ENCODE data around the gene YPEL3.

YPEL3 gene

DNA sequence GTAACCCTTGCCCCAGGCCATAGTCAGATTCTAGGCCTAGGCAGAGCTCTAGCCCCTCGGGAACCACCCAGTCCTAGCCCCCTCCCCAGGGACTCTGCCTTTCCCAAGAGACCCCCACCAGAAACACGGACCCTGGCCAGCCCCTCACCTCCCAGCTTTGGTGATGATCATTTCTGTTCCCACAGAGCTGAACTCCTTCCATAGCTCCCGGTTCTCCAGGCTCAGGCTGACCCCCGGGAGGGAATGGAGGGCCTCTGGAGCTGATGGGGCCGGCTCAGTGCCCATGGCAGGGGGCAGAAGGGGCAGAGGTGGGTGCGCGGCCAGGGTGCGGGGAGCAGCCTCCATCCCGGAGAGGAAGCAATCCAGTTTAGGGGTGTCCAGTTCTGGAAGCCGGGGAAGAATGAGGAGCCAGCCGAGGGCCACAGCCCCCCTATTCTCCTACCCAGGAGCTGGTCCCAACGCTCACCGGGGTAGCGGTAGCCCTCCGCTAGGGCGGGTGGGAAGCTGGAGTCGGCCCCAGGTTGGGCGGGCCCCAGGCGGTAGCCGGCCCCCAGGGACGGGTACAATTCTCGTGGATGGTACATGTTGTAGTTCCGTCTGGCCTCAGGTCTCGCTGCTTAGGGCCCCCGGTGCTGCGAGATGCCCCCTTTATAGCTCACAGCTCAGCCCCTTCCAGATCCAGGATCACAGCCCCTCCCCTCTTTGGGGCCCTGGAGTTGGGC lies 5.2 kb downstream of the YPEL3 start:
- no peak for DNase-seq (ENCODE audit: low spot score)

- no peak for DNase-seq (ENCODE audit: low spot score)
Measured at GRCh38 chr16:30088832-30089624, 7.0 kb downstream of the YPEL3 start.

GRCh38 chr16:30088237-30088831 lies 7.7 kb downstream of the YPEL3 start:
- DNase-seq (ENCODE audit: low spot score), result no peak

DNA sequence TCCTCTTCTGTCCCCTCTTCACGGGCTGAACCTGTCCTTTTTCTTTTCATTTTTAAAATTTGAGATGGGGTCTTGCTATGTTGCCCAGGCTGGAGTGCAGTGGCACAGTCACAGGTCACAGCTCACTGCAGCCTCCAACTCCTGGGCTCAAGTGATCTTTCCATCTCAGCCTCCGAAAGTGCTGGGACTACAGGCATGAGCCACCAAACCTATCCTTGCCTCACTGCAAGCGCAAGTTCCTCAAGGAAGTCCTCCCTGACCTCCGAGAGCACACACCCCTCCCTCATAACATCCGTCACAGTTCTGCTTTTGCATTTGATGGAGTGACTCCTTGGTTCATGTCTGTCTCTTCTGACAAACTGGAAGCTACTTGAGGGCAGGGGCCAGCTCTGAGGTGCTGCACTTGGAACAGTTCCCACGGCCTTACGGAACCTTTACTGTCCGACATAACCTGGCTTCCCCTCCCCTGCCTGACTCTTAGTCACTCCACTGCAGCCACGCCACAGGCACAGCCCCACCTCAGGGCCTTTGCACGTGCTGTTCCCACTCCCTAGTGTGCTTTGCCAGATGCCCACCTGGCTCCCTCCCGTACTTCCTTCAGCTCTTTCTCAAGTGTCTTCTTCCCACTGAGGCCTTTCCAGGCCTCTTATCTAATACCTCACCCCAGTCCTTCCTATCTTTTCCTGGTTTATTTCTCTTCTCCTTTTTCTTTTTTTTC lies 8.7 kb downstream of the YPEL3 start:
- no peak for DNase-seq (ENCODE audit: low spot score)

GRCh38 chr16:30086291-30087140 lies 9.5 kb downstream of the YPEL3 start:
- no peak for DNase-seq (ENCODE audit: low spot score)

GRCh38 chr16:30085820-30086219 lies 10.2 kb downstream of the YPEL3 start:
- DNase-seq (ENCODE audit: low spot score), result no peak

DNA sequence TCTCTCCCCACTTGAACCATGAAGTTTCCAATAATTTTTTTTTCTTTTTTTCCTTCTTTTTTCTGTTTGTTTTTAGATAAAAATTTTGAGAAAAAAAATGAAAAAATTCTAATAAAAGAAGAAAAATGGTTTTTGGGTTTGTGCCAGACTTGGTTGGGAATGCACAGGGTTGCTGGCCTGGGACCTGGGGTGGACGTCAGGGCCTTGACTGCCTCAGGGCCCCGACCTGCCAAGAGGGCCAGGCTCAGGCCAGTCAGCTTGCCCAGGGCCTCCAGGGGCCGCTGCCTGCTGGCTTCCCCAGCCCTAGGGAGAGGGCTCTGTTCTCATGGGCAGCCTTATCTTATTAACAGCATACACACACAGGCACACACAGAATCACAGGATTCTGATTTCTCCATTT lies 10.8 kb downstream of the YPEL3 start:
- no peak for DNase-seq (ENCODE audit: low spot score)

- DNase-seq (ENCODE audit: low spot score), result no peak
Measured at GRCh38 chr16:30084816-30085159, 11.2 kb downstream of the YPEL3 start.

- no peak for DNase-seq (ENCODE audit: low spot score)
Measured at GRCh38 chr16:30084096-30084815, 11.8 kb downstream of the YPEL3 start.

GRCh38 chr16:30083216-30084055 lies 12.6 kb downstream of the YPEL3 start:
- no peak for DNase-seq (ENCODE audit: low spot score)

- DNase-seq (ENCODE audit: low spot score), result no peak
Measured at GRCh38 chr16:30082545-30083090, 13.4 kb downstream of the YPEL3 start.

GRCh38 chr16:30079480-30079879 lies 16.5 kb downstream of the YPEL3 start:
- DNase-seq (ENCODE audit: low spot score), result no peak

- DNase-seq (ENCODE audit: low spot score), result no peak
Measured at GRCh38 chr16:30078744-30079143, 17.3 kb downstream of the YPEL3 start.

- no peak for DNase-seq (ENCODE audit: low spot score)
Measured at GRCh38 chr16:30077656-30078055, 18.4 kb downstream of the YPEL3 start.

GRCh38 chr16:30076276-30076791 lies 19.7 kb downstream of the YPEL3 start:
- DNase-seq (ENCODE audit: low spot score), result no peak

- DNase-seq (ENCODE audit: low spot score), result peak; percentile 94
Measured at GRCh38 chr16:30075503-30076275, 20.3 kb downstream of the YPEL3 start, which contains the start of gene PPP4C. Gene PPP4C, plus strand, starts transcription at chr16:30075994. Its CDS starts 384 bp downstream, at chr16:30076378.

- no peak for DNase-seq (ENCODE audit: low spot score)
Measured at GRCh38 chr16:30070490-30070889, 25.5 kb downstream of the YPEL3 start.

DNA sequence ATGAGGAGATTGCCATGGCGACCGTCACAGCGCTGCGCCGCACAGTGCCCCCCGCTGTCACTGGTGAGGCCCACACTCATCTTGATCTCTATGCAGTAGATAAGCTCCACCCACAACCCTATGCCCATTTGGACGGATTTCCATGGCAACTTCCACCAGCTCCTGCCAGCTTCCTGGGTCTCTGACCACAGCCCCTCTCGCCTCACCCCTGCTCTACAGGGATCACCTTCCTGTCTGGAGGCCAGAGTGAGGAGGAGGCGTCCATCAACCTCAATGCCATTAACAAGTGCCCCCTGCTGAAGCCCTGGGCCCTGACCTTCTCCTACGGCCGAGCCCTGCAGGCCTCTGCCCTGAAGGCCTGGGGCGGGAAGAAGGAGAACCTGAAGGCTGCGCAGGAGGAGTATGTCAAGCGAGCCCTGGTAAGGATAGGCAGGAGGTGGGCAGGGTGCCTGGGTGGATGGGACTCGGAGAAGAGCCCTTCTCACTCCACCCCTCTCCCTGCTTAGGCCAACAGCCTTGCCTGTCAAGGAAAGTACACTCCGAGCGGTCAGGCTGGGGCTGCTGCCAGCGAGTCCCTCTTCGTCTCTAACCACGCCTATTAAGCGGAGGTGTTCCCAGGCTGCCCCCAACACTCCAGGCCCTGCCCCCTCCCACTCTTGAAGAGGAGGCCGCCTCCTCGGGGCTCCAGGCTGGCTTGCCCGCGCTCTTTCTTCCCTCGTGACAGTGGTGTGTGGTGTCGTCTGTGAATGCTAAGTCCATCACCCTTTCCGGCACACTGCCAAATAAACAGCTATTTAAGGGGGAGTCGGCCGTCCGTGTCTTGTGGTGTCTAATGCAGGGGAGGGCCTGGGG lies 26.2 kb downstream of the YPEL3 start:
- no peak for DNase-seq (ENCODE audit: low spot score)

All from D341Med (cell line).